HepG2 (cell line): ENCODE measurements around the gene CYP4V2. TPM values are rescaled to one million over a fixed set of nuclear protein-coding genes. Genes with fewer than 3 reads are reported as not detected.
"Not testable (repeated sequence)": the region's sequence is repeated elsewhere in the genome, so short reads cannot be mapped to it uniquely, and the experiment has no call there.

Source experiments
- ATAC-seq: fragments of 200-7000 bp; cut with Tn5 transposase; 3 replicates; pipeline ENCODE4 v1.9.1; 2020; ENCODE audit warnings: mild to moderate bottlenecking, moderate library complexity
- BruUV-seq: library from RNA; stranded (reverse); fragments of 400-500 nt; replicated peaks from 2 replicates; lab custom pipeline; 2021; lab: Mats Ljungman, UMichigan
- CTCF ChIA-PET: fragments of 300-600 bp; formaldehyde crosslinking; extraction: SDS; loops from one replicate; lab custom pipeline; 2021; ENCODE audit warnings: low total read pairs, inconsistent platforms, low intra/inter-chr PET ratio; lab: Yijun Ruan, JAX
- POLR2A ChIA-PET: fragments of 350-600 bp; sonication (Branson Sonifier 250); formaldehyde crosslinking; loops from one replicate; lab custom pipeline; 2020; ENCODE audit warnings: antibody characterized with exemption, inconsistent platforms; lab: Yijun Ruan, JAX
- DNase-seq: peaks from one replicate; pipeline ENCODE4 v3.0.0-alpha.2; 2015; ENCODE audit warnings: low spot score
- FAIRE-seq: peaks from 3 replicates; lab custom pipeline; 2011; peaks lifted over from hg19 to GRCh38; lab: Jason Lieb, UNC
- H2AFZ ChIP-seq: one replicate; pipeline ENCODE4 v1.6.1; 2011; ENCODE audit warnings: low read length, inconsistent platforms
- H3K27ac ChIP-seq: fragments of 300-600 bp; 3 replicates; pipeline ENCODE4 v1.8.0; 2011; ENCODE audit warnings: mixed run types, mild to moderate bottlenecking, mixed read lengths, low read length, inconsistent platforms; ENCODE audit not compliant: insufficient read depth; ENCODE audit errors: extremely low read length
- H3K27me3 ChIP-seq, 2 experiments: fragments of 200-600 bp in 1 of 2; 2 replicates in 1 of 2; 3 replicates in 1 of 2; pipeline versions ENCODE4 v1.6.0 to v1.8.0; 2011; ENCODE audit warnings: low read length in 2 of 2, mild to moderate bottlenecking in 2 of 2, moderate library complexity in 2 of 2, inconsistent platforms in 1 of 2; ENCODE audit not compliant: insufficient read depth in 2 of 2, control insufficient read depth in 1 of 2
- H3K36me3 ChIP-seq, 2 experiments: fragments of 200-600 bp in 1 of 2; replicated peaks in 1 of 2; 2 replicates in 1 of 2; 3 replicates in 1 of 2; pipeline versions ENCODE4 v1.5.1 to v1.8.0; 2011; ENCODE audit warnings: low read length in 2 of 2, inconsistent platforms in 1 of 2; ENCODE audit not compliant: insufficient read depth in 2 of 2, control insufficient read depth in 1 of 2
- H3K4me1 ChIP-seq: 2 replicates; pipeline ENCODE4 v1.5.1; 2012; ENCODE audit warnings: low read length, inconsistent platforms; ENCODE audit not compliant: insufficient read depth
- H3K4me2 ChIP-seq: 2 replicates; pipeline ENCODE4 v1.6.0; 2011; ENCODE audit warnings: low read depth, low read length, inconsistent platforms
- H3K4me3 ChIP-seq, 3 experiments: fragments of 200-600 bp in 1 of 3; sonication (generic), shearing (Covaris generic) in 1 of 3; replicated peaks in 1 of 3; 2 replicates each; pipeline ENCODE4 v1.5.1; 2011 to 2016; ENCODE audit warnings: low read length in 3 of 3, inconsistent platforms in 2 of 3, low read depth in 2 of 3, mild to moderate bottlenecking in 2 of 3, control low read depth in 1 of 3, mixed read lengths in 1 of 3; ENCODE audit not compliant: insufficient read depth in 1 of 3
- H3K79me2 ChIP-seq: one replicate; pipeline ENCODE4 v1.6.1; 2011; ENCODE audit warnings: low read length, inconsistent platforms; ENCODE audit not compliant: insufficient read depth
- H3K9ac ChIP-seq: 2 replicates; pipeline ENCODE4 v1.6.0; 2011; ENCODE audit warnings: mild to moderate bottlenecking, low read depth, low read length, inconsistent platforms; ENCODE audit not compliant: insufficient read depth
- H3K9me3 ChIP-seq: 2 replicates; pipeline ENCODE4 v1.5.1; 2012; ENCODE audit warnings: mild to moderate bottlenecking, low read length
- H4K20me1 ChIP-seq: 2 replicates; pipeline ENCODE4 v1.6.0; 2011; ENCODE audit warnings: inconsistent platforms, mild to moderate bottlenecking, low read length, moderate library complexity; ENCODE audit not compliant: insufficient read depth
- AGO1 ChIP-seq: fragments of 200-400 bp; formaldehyde crosslinking; IDR thresholded peaks from 2 replicates; pipeline ENCODE4 v1.6.1; 2017; ENCODE audit warnings: mild to moderate bottlenecking, low read depth, low read length, moderate library complexity; ENCODE audit not compliant: poor library complexity, severe bottlenecking
- HNF1B ChIP-seq: sonication (generic); formaldehyde crosslinking; IDR thresholded peaks from 2 replicates; pipeline ENCODE4 v1.5.1; 2020; ENCODE audit warnings: mild to moderate bottlenecking, moderate library complexity, missing genetic modification reagents
- HNRNPH1 ChIP-seq: fragments of 200-400 bp; formaldehyde crosslinking; optimal IDR thresholded peaks from 2 replicates; pipeline ENCODE3; 2017; ENCODE audit warnings: mild to moderate bottlenecking, low read depth, low read length
- ZFP91 ChIP-seq: sonication (generic); formaldehyde crosslinking; IDR thresholded peaks from 2 replicates; pipeline ENCODE4 v1.9.0; 2022; ENCODE audit warnings: missing genetic modification reagents, mild to moderate bottlenecking, borderline replicate concordance
- ZNF329 ChIP-seq: sonication (generic); formaldehyde crosslinking; IDR thresholded peaks from 2 replicates; pipeline ENCODE4 v1.9.0; 2021; ENCODE audit warnings: low read depth, mild to moderate bottlenecking, missing genetic modification reagents
- WGBS: methylation state at CpG from one replicate; pipeline ENCODE4 v1.1.6; 2017; ENCODE audit warnings: low lambda C conversion rate; 5-methylcytosine and 5-hydroxymethylcytosine counted together
- in situ Hi-C: cut with HindIII; loops from 2 replicates; pipeline ENCODE4 v1.10.0; 2017; ENCODE audit warnings: low pct_unique_long_range_greater_than_20kb; ENCODE audit not compliant: extremely low pct_ligation_motif_present
- intact Hi-C: fragments of 100-400 bp; cut with micrococcal nuclease; formaldehyde crosslinking; loops from one replicate; pipeline ENCODE4 v1.10.0; 2022; ENCODE audit not compliant: unreplicated experiment
- polyA plus RNA-seq, 8 experiments: library from polyadenylated mRNA; depleted of rRNA in 3 of 8; stranded (reverse) in 7 of 8; unstranded in 1 of 8; fragments of >200 nt; fragmentation: Illumina TruSeq in 4 of 8; extraction: Trizol in 4 of 8; gene quantifications; 2 replicates each; pipeline versions ENCODE4 v1.2.1 to v1.2.3, GENCODE V29; 2011 to 2016; ENCODE audit warnings: low read depth in 4 of 8, missing spikeins in 1 of 8, mixed read lengths in 1 of 8; ENCODE audit not compliant: insufficient read depth in 1 of 8
- total RNA-seq, 5 experiments: library from RNA; depleted of rRNA; stranded (reverse); fragments of >200 nt; fragmentation: Illumina TruSeq; extraction: Trizol; gene quantifications; 2 replicates each; pipeline ENCODE4 v1.2.3, GENCODE V29; 2016; ENCODE audit warnings: low read depth in 1 of 5
- TF ChIP-seq, protein P1 (sequence below), 2 experiments: IDR thresholded peaks; 2 replicates each; pipeline ENCODE4 v1.6.1; 2011 to 2012; ENCODE audit warnings: low read length in 2 of 2, borderline replicate concordance in 1 of 2, low read depth in 1 of 2, mild to moderate bottlenecking in 1 of 2, moderate library complexity in 1 of 2
- TF ChIP-seq, protein P2 (sequence below): IDR thresholded peaks from 2 replicates; pipeline ENCODE4 v1.6.1; 2016; ENCODE audit warnings: low read depth, control low read depth

Gene CYP4V2
- total and polyA plus RNA-seq, 2 of the 13 experiments (the other 11 are each of a cell fraction or from before 2014, with no cell fraction given) = 4.7 to 7.2 TPM

DNA sequence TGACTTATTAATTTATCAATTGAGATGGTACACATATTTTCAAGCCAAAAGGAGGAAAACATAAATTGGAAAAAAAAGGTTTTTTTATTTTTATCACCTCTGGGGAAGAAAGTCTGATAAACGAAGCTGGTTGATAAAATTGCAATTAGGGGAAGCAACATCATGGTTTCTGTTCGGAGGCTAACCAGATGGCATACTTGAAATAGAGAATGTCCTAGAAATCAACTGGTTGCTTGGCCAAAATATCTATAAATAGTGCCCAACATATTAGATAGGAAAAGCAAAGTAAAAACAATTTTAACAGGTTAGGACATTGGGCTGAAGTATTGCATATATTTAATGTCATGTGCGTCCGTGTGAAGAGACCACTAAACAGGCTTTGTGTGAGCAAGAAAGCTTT lies 50.2 kb downstream of the CYP4V2 start (continued):
- TF ChIP-seq, protein P1, sequence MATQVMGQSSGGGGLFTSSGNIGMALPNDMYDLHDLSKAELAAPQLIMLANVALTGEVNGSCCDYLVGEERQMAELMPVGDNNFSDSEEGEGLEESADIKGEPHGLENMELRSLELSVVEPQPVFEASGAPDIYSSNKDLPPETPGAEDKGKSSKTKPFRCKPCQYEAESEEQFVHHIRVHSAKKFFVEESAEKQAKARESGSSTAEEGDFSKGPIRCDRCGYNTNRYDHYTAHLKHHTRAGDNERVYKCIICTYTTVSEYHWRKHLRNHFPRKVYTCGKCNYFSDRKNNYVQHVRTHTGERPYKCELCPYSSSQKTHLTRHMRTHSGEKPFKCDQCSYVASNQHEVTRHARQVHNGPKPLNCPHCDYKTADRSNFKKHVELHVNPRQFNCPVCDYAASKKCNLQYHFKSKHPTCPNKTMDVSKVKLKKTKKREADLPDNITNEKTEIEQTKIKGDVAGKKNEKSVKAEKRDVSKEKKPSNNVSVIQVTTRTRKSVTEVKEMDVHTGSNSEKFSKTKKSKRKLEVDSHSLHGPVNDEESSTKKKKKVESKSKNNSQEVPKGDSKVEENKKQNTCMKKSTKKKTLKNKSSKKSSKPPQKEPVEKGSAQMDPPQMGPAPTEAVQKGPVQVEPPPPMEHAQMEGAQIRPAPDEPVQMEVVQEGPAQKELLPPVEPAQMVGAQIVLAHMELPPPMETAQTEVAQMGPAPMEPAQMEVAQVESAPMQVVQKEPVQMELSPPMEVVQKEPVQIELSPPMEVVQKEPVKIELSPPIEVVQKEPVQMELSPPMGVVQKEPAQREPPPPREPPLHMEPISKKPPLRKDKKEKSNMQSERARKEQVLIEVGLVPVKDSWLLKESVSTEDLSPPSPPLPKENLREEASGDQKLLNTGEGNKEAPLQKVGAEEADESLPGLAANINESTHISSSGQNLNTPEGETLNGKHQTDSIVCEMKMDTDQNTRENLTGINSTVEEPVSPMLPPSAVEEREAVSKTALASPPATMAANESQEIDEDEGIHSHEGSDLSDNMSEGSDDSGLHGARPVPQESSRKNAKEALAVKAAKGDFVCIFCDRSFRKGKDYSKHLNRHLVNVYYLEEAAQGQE (IDR thresholded peaks at IDR 0.05; ENCODE audit: borderline replicate concordance in 1 of 2, low read depth in 1 of 2, low read length in 2 of 2) = no peak
- no peak for TF ChIP-seq HNRNPH1

DNA sequence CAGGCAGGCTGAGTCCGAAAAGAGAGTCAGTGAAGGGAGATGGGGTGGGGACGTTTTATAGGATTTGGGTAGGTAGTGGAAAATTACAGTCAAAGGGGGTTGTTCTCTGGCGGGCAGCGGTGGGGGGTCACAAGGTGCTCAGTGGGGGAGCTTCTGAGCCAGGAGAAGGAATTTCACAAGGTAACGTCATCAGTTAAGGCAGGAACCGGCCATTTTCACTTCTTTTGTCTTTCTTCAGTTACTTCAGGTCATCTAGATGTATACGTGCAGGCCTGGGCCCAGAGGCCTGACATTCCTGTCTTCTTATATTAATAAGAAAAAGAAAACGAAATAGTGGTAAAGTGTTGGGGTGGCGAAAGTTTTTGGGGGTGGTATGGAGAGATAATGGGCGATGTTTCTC lies 50.7 kb downstream of the CYP4V2 start:
- H3K9me3 ChIP-seq, H3K4me3 ChIP-seq, H3K9ac ChIP-seq, in situ Hi-C loops, H3K36me3 ChIP-seq, H2AFZ ChIP-seq, H4K20me1 ChIP-seq, POLR2A ChIA-PET, ATAC-seq, DNase-seq, intact Hi-C loops, H3K27ac ChIP-seq, H3K27me3 ChIP-seq, FAIRE-seq, H3K79me2 ChIP-seq, CTCF ChIA-PET, BruUV-seq, H3K4me2 ChIP-seq, H3K4me1 ChIP-seq: not testable (repeated sequence)
- WGBS = 43% methylated on average over 10 of the region's 10 CpGs

GRCh38 chr4:186243331-186243730 lies 52.0 kb downstream of the CYP4V2 start:
- no TSS peak for BruUV-seq
- FAIRE-seq = no peak
- H3K36me3 ChIP-seq = no peaks in the 10 kb centered on the region
- H3K4me1 ChIP-seq = no peaks in the 10 kb centered on the region
- H3K9me3 ChIP-seq = no peaks in the 10 kb centered on the region
- 17% methylated on average over 2 of the region's 2 CpGs for WGBS
- H3K9ac ChIP-seq = no peak overlapping the region
- no peaks in the 10 kb centered on the region for H4K20me1 ChIP-seq
- ChIA-PET CTCF (no interaction called here), POLR2A (no interaction called here)
- no peak overlapping the region for H3K4me3 ChIP-seq
- H3K4me2 ChIP-seq = no peak overlapping the region
- H3K79me2 ChIP-seq = no peaks in the 10 kb centered on the region
- ATAC-seq = no peak
- no peak overlapping the region for H3K27ac ChIP-seq
- DNase-seq = no peak
- in situ Hi-C loops = no loop called here
- no peak overlapping the region for H2AFZ ChIP-seq
- H3K27me3 ChIP-seq = no peaks in the 10 kb centered on the region; a peak in 1 of 5 replicates
- intact Hi-C loops = no loop called here
- TF ChIP-seq AGO1 = no peak
- TF ChIP-seq HNF1B = no peak
- TF ChIP-seq ZFP91 (CRISPR knock-in tag) = no peak
- TF ChIP-seq, protein P2, sequence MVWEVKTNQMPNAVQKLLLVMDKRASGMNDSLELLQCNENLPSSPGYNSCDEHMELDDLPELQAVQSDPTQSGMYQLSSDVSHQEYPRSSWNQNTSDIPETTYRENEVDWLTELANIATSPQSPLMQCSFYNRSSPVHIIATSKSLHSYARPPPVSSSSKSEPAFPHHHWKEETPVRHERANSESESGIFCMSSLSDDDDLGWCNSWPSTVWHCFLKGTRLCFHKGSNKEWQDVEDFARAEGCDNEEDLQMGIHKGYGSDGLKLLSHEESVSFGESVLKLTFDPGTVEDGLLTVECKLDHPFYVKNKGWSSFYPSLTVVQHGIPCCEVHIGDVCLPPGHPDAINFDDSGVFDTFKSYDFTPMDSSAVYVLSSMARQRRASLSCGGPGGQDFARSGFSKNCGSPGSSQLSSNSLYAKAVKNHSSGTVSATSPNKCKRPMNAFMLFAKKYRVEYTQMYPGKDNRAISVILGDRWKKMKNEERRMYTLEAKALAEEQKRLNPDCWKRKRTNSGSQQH (CRISPR knock-in tag) = no peak
- TF ChIP-seq ZNF329 = no peak
